Measurements from ENCODE around the gene PKNOX2.

GRCh38 chr11:125330462-125331325, 166.1 kb downstream of the PKNOX2 start:
- TF ChIP-seq CTCF (IDR thresholded peaks at IDR 0.05) (no peak), POLR2A (IDR thresholded peaks at IDR 0.05) (no peak), EP300 (IDR thresholded peaks at IDR 0.05) (no peak), POLR2AphosphoS5 (IDR thresholded peaks at IDR 0.05) (no peak)

Measured in gastroesophageal sphincter (tissue), 3 donors.